Measurements from ENCODE around the gene DHRSX. TPM values are rescaled to one million over a fixed set of nuclear protein-coding genes. Genes with fewer than 3 reads are reported as not detected.
"Not testable (repeated sequence)": the region's sequence is repeated elsewhere in the genome, so short reads cannot be mapped to it uniquely, and the experiment has no call there.

Gene DHRSX
- total RNA-seq, 1 donor from 2014 or later, result 65.4 TPM

DNA sequence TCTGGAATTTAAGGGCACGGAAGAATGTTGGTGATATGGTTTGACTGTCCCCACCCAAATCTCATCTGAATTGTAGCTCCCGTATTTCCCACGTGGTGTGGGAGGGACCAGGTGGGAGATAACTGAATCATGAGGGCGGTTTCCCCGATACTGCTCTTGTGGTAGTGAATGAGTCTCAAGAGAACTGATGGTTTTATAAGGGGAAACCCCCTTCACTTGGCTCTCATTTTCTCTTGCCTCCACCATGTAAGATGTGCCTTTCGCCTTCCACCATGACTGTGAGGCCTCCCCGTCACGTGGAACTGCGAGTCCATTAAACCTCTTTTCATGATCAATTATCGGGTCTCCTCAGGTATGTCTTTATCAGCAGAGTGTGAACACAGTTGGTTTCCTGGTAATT lies 25.6 kb upstream of the DHRSX start:
- no peaks in the 10 kb centered on the region for H3K4me1 Mint-ChIP-seq (ENCODE audit: low read depth)
- peaks cover 12% of the 10 kb centered on the region for H3K9me3 Mint-ChIP-seq (ENCODE audit: low read depth)
- TF ChIP-seq, protein P1, sequence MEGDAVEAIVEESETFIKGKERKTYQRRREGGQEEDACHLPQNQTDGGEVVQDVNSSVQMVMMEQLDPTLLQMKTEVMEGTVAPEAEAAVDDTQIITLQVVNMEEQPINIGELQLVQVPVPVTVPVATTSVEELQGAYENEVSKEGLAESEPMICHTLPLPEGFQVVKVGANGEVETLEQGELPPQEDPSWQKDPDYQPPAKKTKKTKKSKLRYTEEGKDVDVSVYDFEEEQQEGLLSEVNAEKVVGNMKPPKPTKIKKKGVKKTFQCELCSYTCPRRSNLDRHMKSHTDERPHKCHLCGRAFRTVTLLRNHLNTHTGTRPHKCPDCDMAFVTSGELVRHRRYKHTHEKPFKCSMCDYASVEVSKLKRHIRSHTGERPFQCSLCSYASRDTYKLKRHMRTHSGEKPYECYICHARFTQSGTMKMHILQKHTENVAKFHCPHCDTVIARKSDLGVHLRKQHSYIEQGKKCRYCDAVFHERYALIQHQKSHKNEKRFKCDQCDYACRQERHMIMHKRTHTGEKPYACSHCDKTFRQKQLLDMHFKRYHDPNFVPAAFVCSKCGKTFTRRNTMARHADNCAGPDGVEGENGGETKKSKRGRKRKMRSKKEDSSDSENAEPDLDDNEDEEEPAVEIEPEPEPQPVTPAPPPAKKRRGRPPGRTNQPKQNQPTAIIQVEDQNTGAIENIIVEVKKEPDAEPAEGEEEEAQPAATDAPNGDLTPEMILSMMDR (IDR thresholded peaks at IDR 0.05; ENCODE audit: unreplicated experiment), result no peak
- no peaks in the 10 kb centered on the region for H3K36me3 Mint-ChIP-seq (ENCODE audit: insufficient read depth)
- DNase-seq (ENCODE audit: low spot score, unreplicated experiment), result no peak
- no peak overlapping the region for H3K4me3 Mint-ChIP-seq (ENCODE audit: low read depth)
- peaks cover 3% of the 10 kb centered on the region for H3K27me3 Mint-ChIP-seq
- H3K27ac Mint-ChIP-seq, result no peak overlapping the region

DNA sequence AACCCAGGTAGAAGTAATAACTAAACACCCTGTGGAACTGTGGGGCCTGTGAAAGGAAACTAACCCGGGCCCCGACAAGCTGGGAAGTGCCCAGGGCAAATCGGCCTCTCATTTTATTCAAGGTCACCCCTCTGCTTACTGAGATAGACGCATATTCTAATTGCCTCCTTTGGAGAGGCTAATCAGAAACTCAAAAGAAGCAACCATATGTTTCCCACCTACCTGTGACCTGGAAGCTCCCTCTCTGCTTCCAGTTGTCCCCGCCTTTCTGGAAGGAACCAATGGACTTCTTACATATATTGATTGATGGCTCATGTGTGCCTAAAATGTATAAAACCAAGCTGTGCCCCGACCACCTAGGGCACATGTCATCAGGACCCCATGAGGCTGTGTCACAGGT lies 23.1 kb upstream of the DHRSX start:
- H3K4me1 Mint-ChIP-seq (ENCODE audit: low read depth), result no peaks in the 10 kb centered on the region
- no peak overlapping the region for H3K4me3 Mint-ChIP-seq (ENCODE audit: low read depth)
- peaks cover 4% of the 10 kb centered on the region for H3K27me3 Mint-ChIP-seq
- H3K9me3 Mint-ChIP-seq (ENCODE audit: low read depth), result peaks cover 12% of the 10 kb centered on the region
- TF ChIP-seq, protein P1 (IDR thresholded peaks at IDR 0.05; ENCODE audit: unreplicated experiment), result no peak
- H3K27ac Mint-ChIP-seq, result no peak overlapping the region
- DNase-seq (ENCODE audit: low spot score, unreplicated experiment), result no peak
- no peaks in the 10 kb centered on the region for H3K36me3 Mint-ChIP-seq (ENCODE audit: insufficient read depth)

DNA sequence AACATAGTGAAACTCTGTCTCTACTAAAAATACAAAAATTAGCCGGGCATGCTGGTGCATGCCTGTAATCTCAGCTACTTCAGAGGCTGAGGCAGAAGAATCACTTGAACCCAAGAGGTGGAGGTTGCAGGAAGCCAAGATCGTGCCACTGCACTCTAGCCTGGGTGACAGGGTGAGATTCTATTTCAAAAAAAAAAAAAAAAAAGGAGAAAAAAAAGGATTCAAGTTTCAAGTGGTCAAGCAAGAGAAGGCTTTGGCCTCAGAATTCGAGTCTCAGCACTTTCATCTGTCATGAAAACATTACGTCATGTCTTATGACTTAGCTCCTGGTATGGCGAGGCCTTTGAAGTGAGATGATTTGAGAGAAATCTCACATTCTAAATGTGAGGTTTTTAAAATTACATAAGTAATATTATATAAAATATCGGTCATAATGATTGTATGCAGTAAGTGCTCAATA lies 21.2 kb upstream of the DHRSX start:
- H3K4me3 Mint-ChIP-seq (ENCODE audit: low read depth), result no peak overlapping the region
- TF ChIP-seq, protein P1 (IDR thresholded peaks at IDR 0.05; ENCODE audit: unreplicated experiment), result no peak
- no peak overlapping the region for H3K27ac Mint-ChIP-seq
- peaks cover 7% of the 10 kb centered on the region for H3K9me3 Mint-ChIP-seq (ENCODE audit: low read depth)
- peaks cover 4% of the 10 kb centered on the region for H3K27me3 Mint-ChIP-seq
- no peak for DNase-seq (ENCODE audit: low spot score, unreplicated experiment)
- H3K36me3 Mint-ChIP-seq (ENCODE audit: insufficient read depth), result no peaks in the 10 kb centered on the region
- no peaks in the 10 kb centered on the region for H3K4me1 Mint-ChIP-seq (ENCODE audit: low read depth)

DNA sequence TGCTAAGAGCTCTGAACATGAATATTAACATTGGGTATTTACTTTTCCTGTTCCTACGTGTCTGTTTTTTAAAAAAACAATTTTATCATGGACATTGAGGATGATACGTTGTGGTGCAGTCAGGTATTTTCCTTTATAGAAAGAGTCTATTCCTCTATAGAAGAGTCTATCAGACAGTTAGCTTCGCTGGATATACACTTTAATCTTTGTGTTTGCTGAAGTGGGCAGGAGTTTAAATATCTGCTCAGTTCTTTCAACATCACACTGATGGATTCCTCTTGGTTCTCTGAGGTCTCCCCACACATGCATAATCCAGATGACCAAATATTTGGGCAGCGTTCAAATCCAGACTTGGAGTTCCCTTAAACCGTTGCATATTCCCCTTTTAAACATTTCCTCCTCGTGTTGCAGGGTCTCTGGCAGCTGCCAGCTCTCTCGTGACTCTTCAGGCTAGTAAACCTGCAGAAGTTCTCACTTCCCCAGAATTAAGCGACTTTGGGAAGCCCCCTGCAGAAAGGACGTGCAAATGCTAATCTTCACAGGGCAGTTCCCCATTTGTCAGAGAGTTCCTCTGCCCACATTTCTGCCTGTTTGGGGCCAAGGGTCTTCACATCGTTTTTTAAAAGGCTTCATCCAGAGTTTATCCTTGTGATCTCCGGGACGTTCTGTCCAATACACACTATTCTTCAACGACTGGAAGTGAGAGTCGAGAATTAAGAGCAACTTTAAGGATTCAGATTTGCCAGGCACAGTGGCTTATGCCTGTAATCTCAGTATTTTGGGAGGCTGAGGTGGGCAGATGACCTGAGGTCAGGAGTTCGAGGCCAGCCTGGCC lies 20.5 kb upstream of the DHRSX start:
- Mint-ChIP-seq H3K4me1 (ENCODE audit: low read depth) (no peaks in the 10 kb centered on the region), H3K9me3 (ENCODE audit: low read depth) (peaks cover 1% of the 10 kb centered on the region), H3K27ac (no peak overlapping the region), H3K36me3 (ENCODE audit: insufficient read depth) (no peaks in the 10 kb centered on the region), H3K4me3 (ENCODE audit: low read depth) (no peak overlapping the region), H3K27me3 (peaks cover 4% of the 10 kb centered on the region)
- TF ChIP-seq, protein P1 (IDR thresholded peaks at IDR 0.05; ENCODE audit: unreplicated experiment), result no peak
- DNase-seq (ENCODE audit: low spot score, unreplicated experiment), result no peak

DNA sequence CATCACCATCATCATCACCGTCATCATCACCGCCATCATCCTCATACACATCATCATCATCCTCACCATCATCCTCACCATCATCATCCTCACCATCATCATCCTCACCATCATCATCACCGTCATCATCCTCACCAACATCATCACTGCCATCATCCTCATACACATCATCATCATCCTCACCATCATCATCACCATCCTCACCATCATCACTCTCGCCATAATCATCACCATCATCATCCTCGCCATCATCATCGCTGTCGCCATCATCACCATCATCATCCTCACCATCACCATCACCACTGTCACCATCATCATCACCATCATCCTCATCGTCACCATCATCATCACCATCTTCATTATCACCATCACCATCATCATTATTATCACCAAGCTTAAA lies 19.8 kb upstream of the DHRSX start:
- Mint-ChIP-seq H3K36me3 (ENCODE audit: insufficient read depth) (no peaks in the 10 kb centered on the region), H3K4me3 (ENCODE audit: low read depth) (no peak overlapping the region), H3K4me1 (ENCODE audit: low read depth) (no peaks in the 10 kb centered on the region), H3K27ac (no peak overlapping the region), H3K27me3 (peaks cover 4% of the 10 kb centered on the region), H3K9me3 (ENCODE audit: low read depth) (no peaks in the 10 kb centered on the region)
- TF ChIP-seq, protein P1 (IDR thresholded peaks at IDR 0.05; ENCODE audit: unreplicated experiment), result no peak
- DNase-seq (ENCODE audit: low spot score, unreplicated experiment), result no peak

DNA sequence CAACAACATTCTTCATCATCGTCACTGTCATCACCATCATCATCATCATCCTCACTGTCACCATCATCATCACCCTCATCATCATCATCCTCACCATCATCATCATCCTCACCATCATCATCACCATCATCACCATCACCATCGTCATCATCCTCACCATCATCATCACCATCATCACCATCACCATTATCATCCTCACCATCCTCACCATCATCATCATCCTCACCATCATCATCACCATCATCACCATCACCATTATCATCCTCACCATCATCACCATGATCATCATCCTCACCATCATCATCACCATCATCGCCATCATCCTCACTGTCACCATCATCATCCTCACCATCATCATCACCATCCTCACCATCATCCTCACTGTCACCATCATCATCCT lies 18.9 kb upstream of the DHRSX start:
- DNase-seq (ENCODE audit: low spot score, unreplicated experiment); H3K4me3 Mint-ChIP-seq (ENCODE audit: low read depth): not testable (repeated sequence)

More for the DNA sequence above, 18.9 kb upstream of the DHRSX start:
- H3K36me3 Mint-ChIP-seq (ENCODE audit: insufficient read depth); H3K9me3 Mint-ChIP-seq (ENCODE audit: low read depth); H3K27ac Mint-ChIP-seq; H3K27me3 Mint-ChIP-seq; H3K4me1 Mint-ChIP-seq (ENCODE audit: low read depth): not testable (repeated sequence)

All from progenitor cell of endocrine pancreas (in vitro differentiated cells).